AG09309 (cell line): ENCODE data around the gene CCDC97.

Source experiments
- DNase-seq: peaks from one replicate; pipeline ENCODE4 v3.0.0-alpha.2; 2010; ENCODE audit warnings: low read depth
- H3K4me3 ChIP-seq: 2 replicates; pipeline ENCODE4 v1.5.1; 2011; ENCODE audit warnings: mild to moderate bottlenecking, low read depth, low read length, moderate library complexity; ENCODE audit not compliant: control insufficient read depth
- TF ChIP-seq, protein P1 (sequence below): IDR thresholded peaks from 2 replicates; pipeline ENCODE4 v1.5.1; 2011; ENCODE audit warnings: mild to moderate bottlenecking, low read depth, low read length, inconsistent platforms; ENCODE audit not compliant: insufficient read depth, control insufficient read depth; ENCODE audit errors: missing control alignments

The CCDC97 gene

DNA sequence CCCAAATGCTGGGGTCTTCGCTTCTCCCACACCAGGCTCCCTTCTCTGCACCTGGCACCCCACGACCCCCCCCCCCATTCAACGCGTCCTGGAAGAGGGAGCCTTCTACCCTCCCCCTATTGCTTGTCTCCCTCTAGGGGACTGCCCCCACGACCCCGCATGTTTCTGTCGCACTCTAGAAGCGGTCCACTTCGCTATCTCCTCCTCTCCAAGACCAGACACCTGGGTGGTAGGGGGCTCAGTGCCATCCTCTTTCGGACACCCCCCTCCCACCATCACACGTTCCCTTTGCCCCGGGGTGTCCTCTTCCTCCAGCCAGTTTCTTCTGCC, 42.3 kb downstream of the CCDC97 start:
- H3K4me3 ChIP-seq, result peak overlapping the region; percentile 97
- DNase-seq, result no peak
- TF ChIP-seq, protein P1, sequence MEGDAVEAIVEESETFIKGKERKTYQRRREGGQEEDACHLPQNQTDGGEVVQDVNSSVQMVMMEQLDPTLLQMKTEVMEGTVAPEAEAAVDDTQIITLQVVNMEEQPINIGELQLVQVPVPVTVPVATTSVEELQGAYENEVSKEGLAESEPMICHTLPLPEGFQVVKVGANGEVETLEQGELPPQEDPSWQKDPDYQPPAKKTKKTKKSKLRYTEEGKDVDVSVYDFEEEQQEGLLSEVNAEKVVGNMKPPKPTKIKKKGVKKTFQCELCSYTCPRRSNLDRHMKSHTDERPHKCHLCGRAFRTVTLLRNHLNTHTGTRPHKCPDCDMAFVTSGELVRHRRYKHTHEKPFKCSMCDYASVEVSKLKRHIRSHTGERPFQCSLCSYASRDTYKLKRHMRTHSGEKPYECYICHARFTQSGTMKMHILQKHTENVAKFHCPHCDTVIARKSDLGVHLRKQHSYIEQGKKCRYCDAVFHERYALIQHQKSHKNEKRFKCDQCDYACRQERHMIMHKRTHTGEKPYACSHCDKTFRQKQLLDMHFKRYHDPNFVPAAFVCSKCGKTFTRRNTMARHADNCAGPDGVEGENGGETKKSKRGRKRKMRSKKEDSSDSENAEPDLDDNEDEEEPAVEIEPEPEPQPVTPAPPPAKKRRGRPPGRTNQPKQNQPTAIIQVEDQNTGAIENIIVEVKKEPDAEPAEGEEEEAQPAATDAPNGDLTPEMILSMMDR, result no peak

DNA sequence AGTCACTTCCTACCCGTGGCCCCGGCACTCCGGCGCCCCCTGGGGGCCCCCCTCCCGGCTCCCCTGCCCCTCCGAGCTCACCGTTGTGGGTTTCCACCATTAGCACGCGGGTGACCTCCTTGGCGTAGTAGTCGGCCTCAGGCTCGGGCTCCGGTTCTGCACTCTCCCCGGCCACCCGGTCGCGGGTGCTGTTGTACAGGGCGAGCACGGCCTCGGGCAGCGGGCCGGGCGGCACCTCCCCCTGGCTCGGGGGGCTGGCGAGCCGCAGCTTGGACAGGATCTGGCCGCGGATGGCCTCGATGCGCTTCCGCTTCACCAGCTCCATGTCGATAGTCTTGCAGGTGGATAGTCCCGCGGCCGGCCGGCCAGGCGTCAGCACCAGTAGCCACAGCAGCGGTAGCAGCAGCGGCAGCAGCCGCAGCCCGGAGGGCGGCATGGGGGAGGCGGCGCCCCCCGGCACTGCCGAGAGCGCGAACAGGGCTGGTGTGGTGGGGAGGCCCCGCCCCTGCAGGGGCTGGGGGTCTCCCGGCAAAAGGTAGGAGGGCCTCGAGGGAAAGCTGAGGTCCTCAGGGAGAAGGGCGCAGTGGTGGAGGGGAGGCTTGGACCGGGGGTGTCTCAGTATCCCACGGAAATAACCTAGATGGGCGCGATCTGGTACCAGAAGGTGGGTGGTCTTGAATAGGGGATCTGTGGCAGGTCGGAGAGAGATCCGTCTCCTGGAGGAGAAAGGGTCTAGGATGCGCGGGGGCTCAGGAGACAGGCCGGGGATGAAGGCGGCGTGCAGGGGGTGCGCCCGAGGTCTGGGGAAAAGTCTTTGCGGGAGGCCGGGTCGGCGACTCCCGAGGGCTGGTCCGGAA, 42.9 kb downstream of the CCDC97 start:
- TF ChIP-seq, protein P1, result peak; percentile 66
- H3K4me3 ChIP-seq, result peak overlapping the region; percentile 97
- no peak for DNase-seq

DNA sequence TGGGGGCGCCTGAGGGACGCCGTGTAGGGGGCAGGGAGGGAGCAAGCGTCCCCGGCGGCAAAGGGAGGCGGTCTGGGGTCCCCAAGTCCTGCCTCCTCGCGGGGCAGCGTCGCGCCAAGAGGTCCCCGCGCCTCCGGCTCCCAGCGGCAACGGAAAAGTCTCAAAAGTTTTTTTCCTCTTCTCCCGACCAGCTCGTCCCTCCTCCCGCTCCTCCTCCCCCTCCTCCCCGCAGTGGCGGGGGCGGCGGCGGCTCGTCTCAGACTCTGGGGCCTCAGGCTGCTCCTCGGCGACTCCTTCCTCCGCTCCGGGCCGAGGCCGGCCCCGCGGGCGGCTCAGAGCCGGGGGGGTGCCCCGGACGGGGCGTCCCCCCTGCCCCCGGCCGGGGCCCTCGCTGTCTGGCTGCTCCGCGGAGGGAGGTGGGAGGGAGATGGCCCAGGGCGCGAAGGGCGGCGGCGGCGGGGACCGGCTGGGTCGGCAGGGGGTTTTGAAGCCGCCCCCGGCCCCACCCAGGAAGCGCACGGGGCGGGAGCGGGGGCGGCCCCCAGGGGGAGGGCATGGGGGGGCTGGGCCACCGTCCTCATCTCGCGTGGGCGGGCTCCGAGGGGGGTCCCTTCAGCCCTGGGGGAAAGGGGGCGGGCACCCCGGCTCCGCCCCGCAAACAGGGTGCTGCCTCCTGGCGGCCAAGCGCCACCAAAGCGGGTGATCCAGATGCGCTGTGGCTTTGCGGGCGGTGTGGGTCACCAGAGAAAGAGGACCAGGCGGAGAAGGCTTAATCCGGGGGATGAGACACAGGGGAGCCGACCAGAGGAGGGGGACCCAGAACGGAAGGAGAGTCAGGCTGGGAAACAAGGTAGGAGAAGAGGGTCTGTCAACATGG, 43.7 kb downstream of the CCDC97 start, which contains the start of gene TGFB1:
TSS of gene TGFB1 (minus strand) at position 457 of the 877 bp plus-strand sequence. CDS start 878 bp downstream, outside the sequence.
- TF ChIP-seq, protein P1, result peak; percentile 93
- peak within 1 kb of the TSS; percentile 97 for H3K4me3 ChIP-seq
- DNase-seq, result peak; percentile 58

DNA sequence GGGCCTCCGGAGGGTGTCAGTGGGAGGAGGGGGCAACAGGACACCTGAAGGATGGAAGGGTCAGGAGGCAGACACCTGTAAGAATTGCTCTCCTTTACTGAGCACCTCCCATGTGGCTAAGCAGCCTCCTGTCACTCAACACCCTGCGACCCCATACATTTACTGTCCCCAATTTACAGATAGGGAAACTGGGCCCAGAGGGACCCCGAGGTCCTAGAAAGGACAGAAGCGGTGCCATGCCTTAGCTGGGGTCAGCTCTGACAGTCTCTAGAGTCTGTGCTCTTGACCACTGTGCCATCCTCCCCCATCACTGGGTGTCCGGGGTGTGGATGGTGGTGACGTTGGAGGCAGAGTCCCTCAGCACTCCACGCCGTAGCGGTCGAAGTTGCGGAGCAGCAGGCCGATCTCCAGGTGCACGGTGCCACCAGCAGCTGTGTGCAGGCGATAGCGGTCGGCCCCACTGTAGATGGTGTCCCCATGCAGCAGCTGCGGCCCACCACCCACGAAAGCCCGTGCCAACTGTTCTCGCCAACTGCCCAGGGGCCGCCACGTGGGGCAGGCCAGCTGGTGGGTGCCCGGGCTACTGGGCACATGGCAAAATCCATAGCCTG, 44.5 kb downstream of the CCDC97 start:
- TF ChIP-seq, protein P1, result no peak
- no peak for DNase-seq
- peak overlapping the region; percentile 97 for H3K4me3 ChIP-seq

DNA sequence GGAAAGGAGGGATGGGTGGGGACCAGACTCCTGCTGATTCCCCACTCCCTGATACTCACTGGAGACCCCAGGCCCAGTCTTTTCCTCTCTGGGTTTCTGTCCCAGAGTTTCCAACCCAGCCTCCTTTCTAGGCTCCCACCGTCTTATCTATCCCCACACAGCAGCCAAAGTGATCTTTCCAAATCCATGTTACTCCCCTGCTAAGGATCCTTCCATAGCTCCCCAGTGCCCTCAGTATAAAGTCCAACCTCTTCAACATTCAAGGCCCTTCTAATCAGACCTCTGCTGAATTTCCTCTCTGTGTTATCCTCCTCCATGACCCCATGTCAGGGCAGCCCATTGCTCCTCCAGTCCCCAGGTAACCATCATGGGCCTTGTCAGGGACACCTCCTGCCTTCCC, 45.1 kb downstream of the CCDC97 start:
- no peak overlapping the region for H3K4me3 ChIP-seq
- TF ChIP-seq, protein P1, result no peak
- no peak for DNase-seq

DNA sequence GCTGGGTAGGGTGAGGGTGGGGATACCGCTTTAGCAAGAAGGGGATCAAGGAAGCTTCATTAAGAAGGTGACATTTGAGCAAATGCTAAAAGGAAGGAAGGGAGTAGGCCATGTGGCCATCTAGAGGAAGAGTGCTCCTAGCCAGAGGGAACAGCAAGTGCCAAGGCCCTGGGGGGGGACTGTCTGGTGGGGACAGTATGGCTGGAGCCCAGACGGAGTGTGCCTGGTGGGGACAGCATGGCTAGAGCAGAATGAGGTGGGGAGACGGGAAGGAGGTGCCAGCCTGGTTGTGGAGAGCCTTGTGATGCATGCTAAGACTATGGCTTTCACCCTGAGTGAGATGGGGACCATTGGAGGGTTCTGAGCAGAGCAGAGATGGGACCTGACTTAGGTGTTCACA, 45.8 kb downstream of the CCDC97 start:
- DNase-seq, result no peak
- no peak overlapping the region for H3K4me3 ChIP-seq
- TF ChIP-seq, protein P1, result no peak
